ENCODE results near the gene OLIG1. TPM values are rescaled to one million over a fixed set of nuclear protein-coding genes. Genes with fewer than 3 reads are reported as not detected.

OLIG1 gene
- total RNA-seq, 4 donors from 2014 or later, result not detected

- Histone ChIP-seq H3K4me1 (peaks cover 0 to 34% (median 9%) of the 10 kb centered on the region in 4 donors), H3K27me3 (peaks cover 0 to 23% of the 10 kb centered on the region in 2 donors), H3K4me3 (no peak overlapping the region), H3K9me3 (no peaks in the 10 kb centered on the region), H3K27ac (peak overlapping the region in 2 of 4 donors; percentile 30 to 78), H3K36me3 (no peaks in the 10 kb centered on the region)
- TF ChIP-seq POLR2A (IDR thresholded peaks at IDR 0.05) (no peak), EP300 (IDR thresholded peaks at IDR 0.05) (no peak)
- TF ChIP-seq, protein P1, sequence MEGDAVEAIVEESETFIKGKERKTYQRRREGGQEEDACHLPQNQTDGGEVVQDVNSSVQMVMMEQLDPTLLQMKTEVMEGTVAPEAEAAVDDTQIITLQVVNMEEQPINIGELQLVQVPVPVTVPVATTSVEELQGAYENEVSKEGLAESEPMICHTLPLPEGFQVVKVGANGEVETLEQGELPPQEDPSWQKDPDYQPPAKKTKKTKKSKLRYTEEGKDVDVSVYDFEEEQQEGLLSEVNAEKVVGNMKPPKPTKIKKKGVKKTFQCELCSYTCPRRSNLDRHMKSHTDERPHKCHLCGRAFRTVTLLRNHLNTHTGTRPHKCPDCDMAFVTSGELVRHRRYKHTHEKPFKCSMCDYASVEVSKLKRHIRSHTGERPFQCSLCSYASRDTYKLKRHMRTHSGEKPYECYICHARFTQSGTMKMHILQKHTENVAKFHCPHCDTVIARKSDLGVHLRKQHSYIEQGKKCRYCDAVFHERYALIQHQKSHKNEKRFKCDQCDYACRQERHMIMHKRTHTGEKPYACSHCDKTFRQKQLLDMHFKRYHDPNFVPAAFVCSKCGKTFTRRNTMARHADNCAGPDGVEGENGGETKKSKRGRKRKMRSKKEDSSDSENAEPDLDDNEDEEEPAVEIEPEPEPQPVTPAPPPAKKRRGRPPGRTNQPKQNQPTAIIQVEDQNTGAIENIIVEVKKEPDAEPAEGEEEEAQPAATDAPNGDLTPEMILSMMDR (IDR thresholded peaks at IDR 0.05), result no peak
- DNase-seq (ENCODE audit: low spot score in 2 of 2), result no peak
- 20 to 31% methylated on average over 8 of the region's 8 CpGs for WGBS, 2 donors
Measured at GRCh38 chr21:33116676-33117075, 46.7 kb downstream of the OLIG1 start.

DNA sequence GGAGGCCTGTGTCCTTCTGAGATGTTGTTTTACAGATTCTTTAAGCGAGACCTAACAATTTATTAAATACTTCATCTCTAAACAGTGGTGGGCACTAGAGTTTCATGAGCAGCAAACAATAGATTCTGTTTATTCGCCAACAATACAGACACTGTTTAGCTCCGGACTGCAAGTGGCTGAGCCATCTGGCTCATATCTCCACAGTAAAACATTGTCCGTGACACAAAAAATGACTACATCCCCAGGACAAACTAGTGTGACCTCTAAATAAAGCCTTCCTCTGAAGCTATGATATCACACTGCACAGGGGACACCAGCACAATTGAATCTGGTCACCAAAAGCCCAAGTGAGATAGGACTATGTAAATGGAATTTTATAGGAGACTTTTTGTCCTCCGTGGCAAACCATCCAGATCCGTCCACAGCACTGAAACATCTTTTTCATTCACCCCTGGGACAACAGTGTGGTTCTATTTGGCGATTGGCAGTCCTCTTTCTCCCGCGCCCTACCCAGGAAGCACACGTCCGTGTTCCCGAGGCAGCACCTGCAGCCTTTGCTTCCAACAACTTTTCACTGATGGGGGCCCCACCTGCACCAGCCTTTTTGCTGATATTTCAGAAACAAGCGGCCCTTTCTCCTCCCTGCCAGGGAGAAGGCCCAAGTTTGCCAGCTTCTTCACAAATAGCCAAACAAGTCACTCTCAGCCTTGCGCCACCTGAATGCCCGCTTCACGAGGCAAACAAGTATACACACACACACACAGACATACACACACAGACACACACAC is 47.4 kb downstream of the OLIG1 start:
- TF ChIP-seq POLR2A (IDR thresholded peaks at IDR 0.05) (no peak), EP300 (IDR thresholded peaks at IDR 0.05) (peak in 1 of 2 donors; percentile 45)
- TF ChIP-seq, protein P1 (IDR thresholded peaks at IDR 0.05), result no peak
- H3K27ac ChIP-seq, result peak overlapping the region in 2 of 4 donors; percentile 78
- WGBS, 2 donors, result 50% methylated on average over 16 of the region's 16 CpGs
- DNase-seq (ENCODE audit: low spot score in 2 of 2), result no peak
- H3K36me3 ChIP-seq, result no peaks in the 10 kb centered on the region
- H3K9me3 ChIP-seq, result no peaks in the 10 kb centered on the region
- H3K4me3 ChIP-seq, result no peak overlapping the region
- H3K27me3 ChIP-seq, result peaks cover 0 to 16% of the 10 kb centered on the region in 2 donors
- H3K4me1 ChIP-seq, result peaks cover 0 to 32% (median 9%) of the 10 kb centered on the region in 4 donors

Other genes with a start within 250 kb of the OLIG1 start
- 1 to 10 TPM in 1 of 4 donors, under 1 TPM in 1, not detected in 2; 0.21 to 1.3 TPM for gene OLIG2, start 44.2 kb upstream of the OLIG1 start, total RNA-seq
- gene IFNAR2, start 159.8 kb downstream of the OLIG1 start, total RNA-seq, result 10 to 100 TPM; 12.3 to 47.4 (median 29.4) TPM
- gene IL10RB, start 196.2 kb downstream of the OLIG1 start, total RNA-seq, result 10 to 100 TPM; 17.5 to 27.3 (median 21.3) TPM

All from tibial nerve (tissue), 4 donors.